GM18861 (cell line): ENCODE data around the gene CMSS1.

Source experiments
- ATAC-seq: cut with Tn5 transposase; IDR thresholded peaks from one replicate; pipeline ENCODE4 v1.9.1; 2021; ENCODE audit not compliant: unreplicated experiment

The CMSS1 gene

DNA sequence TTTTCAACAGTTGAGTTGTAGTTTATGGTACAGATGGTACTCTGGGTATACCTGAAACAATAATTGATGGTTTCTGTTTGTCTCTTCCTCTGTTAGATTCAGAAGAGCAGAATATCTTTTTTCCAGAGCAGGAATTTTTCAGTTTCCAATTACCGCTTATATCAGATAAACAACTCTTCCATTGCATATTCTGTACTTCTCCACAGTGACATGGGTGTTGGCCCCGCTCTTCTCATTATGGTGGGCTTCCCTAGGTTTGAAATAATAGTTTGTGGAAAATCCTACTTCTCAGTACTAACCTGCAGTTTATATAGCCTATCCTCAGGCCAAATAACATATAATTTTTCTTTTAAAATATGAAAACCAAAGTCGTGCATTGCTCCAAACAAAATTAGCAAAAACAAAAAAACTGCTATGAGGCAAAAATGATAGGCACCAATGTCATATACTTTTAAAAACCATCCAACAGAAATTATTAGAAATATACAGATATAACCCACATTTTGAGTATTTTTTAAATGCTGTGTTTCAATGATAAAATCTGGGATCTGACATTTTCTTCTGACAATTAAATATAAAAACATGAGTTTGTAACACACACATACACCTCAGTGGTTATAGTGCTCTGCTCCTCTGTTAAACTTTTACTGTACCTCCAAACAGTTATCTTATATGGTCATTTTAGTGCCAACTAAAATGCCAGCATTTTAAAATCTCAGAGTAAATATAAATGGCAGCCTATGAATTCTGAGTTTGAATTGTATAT lies 56.8 kb downstream of the CMSS1 start:
- ATAC-seq: no peak

DNA sequence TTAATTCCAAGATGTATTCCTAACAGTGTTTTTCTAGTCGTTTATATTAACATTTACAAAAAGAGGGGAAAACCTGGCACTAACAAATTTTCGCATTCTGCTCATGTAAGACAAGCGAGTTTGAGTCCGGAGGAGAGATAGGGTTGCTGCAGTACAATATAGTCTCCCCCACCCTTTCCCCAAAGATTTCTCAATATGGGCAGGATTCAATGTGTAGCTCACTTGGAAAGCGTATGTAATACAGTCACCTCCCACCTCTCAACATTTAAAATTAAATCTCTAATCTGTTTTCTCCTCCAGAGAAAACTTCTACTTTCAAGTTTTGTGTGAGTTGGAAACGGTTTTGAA lies 57.9 kb downstream of the CMSS1 start:
- no peak for ATAC-seq

DNA sequence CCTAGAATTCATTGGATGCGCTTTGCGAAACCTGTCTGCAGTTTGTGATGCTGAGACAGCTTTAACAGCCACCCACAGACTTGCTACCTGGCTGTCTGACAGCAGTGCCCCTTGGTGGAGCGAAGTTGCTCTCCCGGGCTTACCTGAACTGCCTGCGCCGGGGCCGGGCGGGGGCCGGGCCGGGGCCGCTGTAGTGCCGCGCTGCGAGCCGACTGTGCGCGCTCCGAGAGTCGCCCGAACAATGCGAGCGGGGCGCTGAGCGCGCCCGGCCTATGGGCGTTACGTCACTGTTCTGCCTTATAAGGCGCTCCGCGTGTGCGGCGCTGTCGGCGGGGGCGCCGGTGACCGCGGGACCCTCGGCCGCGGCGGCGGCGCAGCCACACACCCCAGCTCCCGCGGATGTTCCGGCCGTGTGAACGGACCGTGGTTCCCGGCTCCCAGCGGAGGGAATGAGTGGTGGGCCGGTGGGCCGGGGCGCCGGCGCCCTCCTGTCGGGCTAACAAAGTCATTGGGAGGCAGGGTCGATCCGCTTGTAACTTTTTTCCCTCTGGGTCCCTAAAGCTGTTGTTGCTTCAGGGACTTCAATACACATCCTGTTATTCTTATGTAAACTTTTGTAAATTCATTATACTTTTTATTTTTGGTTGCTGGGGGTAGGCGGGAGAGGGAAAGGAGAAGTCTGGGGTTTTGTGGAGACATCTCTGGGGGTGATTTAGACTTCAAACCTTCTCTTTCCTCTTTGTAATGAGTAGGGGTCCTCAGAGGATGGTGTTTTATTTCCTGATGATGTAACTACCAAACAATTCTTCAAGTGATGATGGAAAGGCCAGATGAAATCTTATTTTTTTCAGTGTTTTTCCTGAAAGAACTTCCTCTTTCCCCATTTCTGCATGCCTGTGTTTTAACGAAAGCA lies 58.5 kb downstream of the CMSS1 start:
- peak; percentile 74 for ATAC-seq

DNA sequence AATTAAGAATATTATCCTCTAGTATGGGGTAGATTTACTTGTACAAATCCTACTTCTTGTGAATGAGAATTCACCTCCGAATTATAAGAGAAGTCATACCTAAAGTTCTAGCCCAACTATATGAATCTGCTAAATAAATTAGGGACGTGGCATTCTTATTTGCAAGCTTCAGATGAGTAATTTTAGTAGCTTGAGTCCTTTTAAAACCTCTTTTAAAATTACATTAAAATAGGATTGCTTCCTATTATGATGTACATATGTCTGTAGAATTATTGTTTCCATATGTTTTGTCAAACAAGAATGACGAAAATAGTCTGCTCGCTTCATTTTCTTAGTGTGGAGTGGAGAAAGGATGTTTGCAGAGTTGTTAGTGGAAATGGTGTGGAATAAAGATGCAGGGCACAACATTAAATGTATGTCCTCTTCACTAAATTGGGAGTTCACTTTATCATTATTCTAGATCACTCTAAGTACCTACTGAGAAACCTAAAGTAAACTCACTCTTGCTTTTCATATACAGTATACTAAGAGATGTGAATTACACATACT lies 59.4 kb downstream of the CMSS1 start:
- ATAC-seq: no peak

DNA sequence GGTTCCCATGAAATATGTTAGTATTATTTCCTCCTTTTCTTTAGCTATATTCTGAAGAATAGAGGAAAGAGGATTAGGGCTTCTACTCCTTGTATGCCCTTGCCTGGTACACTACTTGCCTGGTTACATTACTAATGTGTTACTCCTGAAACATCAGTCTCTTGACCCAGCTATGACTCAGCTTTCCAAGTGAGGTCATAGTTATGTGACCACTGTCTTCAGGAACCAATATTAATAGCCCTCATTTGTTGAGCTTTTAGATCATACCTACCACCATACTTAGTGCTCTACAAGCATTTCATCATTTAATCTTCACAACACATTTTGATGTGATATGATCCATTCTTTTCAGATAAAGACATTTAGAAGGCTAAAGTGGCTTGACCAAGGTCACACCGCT lies 60.3 kb downstream of the CMSS1 start:
- ATAC-seq: peak; percentile 61

- ATAC-seq: no peak
Observed at GRCh38 chr3:99879275-99879674, 61.6 kb downstream of the CMSS1 start.

GRCh38 chr3:99881121-99881524 lies 63.5 kb downstream of the CMSS1 start:
- ATAC-seq: no peak

DNA sequence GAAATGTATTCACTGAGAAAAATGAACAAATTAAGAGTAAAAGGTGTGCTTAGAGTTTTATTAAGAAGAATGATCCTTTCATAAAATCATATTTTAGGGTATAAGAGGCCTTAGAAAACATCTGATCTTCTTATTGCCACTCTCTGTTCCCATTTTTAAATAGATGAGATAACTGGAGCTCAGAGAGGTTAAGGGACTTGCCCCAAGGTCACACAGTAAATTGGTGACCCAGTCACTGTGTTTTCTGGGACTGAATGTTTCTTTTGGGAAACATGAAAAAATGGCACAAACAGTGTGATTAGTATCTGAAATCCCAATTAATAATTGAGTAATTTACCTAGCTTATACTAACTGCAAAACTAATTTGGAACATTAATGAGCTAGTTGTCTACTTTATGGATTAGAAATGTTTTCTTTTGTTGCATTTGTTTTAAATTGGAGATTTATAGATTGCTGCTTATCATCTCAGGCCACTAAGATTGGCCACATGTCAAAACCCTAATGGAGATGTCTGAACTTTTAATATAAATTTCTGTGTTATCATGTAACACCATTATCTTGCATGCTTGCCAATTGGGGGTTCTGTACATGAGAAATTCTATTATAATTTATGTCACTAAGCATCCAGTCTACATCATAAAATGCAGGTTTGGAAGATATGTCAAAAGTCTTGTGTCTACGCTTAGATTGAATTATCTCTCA lies 64.9 kb downstream of the CMSS1 start:
- no peak for ATAC-seq

GRCh38 chr3:99883138-99883461 lies 65.4 kb downstream of the CMSS1 start:
- ATAC-seq: no peak

DNA sequence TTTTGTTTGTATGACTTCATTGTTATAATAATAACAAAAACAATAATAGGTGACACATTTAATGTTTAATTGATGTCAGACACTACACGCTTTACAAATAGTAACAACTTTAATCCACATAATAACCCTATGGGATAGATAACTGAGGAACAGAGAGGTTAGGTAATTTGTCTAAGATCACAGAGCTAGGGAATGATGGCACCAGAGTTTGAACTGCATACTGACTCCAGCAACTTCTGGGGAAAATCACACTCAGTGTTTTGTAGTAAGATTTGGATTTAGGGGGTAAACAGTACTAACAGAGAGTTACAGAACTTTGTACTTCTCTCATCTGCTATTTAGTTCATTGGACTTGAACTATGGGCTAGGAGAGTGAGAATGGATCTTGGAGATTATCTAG lies 66.0 kb downstream of the CMSS1 start:
- no peak for ATAC-seq

- ATAC-seq: no peak
Observed at GRCh38 chr3:99884484-99884883, 66.8 kb downstream of the CMSS1 start.

- no peak for ATAC-seq
Observed at GRCh38 chr3:99885085-99885484, 67.4 kb downstream of the CMSS1 start.

DNA sequence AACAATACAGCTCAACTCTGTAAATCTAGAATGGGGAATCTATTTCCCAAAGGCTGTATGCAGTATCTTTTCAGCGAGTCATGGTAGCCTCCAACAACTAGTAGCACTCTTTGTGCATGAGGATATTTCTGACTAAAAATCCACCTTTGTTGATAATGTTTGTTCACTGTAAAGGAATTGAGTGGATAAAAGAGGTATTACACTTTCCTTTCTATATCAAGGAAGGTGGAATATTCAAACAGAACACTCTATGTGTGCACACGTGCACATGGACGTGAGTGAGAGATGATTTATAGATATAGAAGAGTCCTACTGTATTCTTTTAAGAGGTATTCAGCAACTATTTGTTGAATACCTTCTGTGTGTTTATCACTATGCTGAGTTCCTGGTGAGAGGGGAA lies 68.2 kb downstream of the CMSS1 start:
- no peak for ATAC-seq

- no peak for ATAC-seq
Observed at GRCh38 chr3:99891610-99892285, 74.1 kb downstream of the CMSS1 start.

GRCh38 chr3:99892332-99892731 lies 74.7 kb downstream of the CMSS1 start:
- ATAC-seq: no peak

GRCh38 chr3:99895131-99895696 lies 77.6 kb downstream of the CMSS1 start:
- no peak for ATAC-seq

- ATAC-seq: no peak
Observed at GRCh38 chr3:99895703-99896441, 78.2 kb downstream of the CMSS1 start.

GRCh38 chr3:99896482-99896881 lies 78.8 kb downstream of the CMSS1 start:
- ATAC-seq: no peak

DNA sequence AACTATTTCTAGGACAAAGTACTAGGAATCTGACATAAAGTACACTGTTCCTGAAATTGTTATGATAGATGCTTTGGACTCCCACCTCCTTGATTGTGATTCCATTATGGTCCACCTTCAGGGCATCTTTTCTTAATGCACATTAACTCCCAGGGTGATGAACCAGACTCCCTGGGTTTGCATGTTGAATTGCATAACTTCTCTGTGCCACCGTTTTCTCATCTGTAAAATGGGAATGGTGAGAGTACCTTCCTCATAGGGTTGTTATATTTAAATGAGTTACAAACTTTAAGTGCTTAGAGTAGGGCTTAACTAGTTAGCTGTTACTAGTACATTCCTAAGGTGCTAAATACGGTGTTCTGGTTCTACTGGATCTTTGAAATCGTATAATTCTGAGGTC lies 81.9 kb downstream of the CMSS1 start:
- ATAC-seq: no peak

GRCh38 chr3:99900248-99900647 lies 82.6 kb downstream of the CMSS1 start:
- no peak for ATAC-seq
